GM12892 (cell line): ENCODE results near the gene PPHLN1.

Source experiments
- POLR2A ChIP-seq: IDR thresholded peaks from 2 replicates; pipeline ENCODE4 v1.6.1; 2011; ENCODE audit warnings: low read depth, low read length, control low read depth
- POLR2AphosphoS5 ChIP-seq: IDR thresholded peaks from 2 replicates; pipeline ENCODE4 v1.6.1; 2011; ENCODE audit warnings: low read depth, low read length, control low read depth

DNA sequence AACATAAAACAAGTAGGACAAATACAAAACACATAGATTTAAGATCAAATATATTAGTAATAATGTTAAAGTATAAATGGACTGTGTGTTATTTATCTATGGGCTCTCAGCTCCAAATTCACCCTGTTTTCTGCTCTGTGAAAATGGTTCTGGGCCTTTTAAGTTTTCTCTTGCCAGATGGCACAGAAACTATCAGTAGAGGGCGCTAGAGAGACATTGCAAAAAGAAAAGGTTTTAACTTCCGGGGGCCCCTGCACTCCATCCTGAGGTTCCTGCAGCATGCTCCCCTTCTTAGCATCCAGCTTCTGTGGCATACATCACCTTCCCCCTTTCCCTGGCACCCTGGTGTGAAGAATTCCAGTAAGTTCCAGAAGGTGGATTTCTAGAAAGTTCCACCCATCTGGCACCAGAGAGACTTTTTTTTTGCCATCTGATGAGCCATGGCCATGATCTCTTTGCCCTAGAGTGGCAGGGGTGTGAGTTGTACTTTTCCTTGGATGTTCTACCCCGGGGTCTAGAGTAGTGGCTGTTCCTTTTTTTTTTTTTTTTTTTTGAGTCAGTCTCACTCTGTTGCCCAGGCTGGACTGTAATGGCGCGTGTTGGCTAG, 29.4 kb upstream of the PPHLN1 start:
- TF ChIP-seq POLR2AphosphoS5: no peak
- TF ChIP-seq POLR2A: no peak
